CD4-positive, alpha-beta T cell treated with Interleukin-6 at 100 ng/mL for 8 hours (primary cell): Measurements from ENCODE around the gene LMF2.
"Not testable (repeated sequence)": the region's sequence is repeated elsewhere in the genome, so short reads cannot be mapped to it uniquely, and the experiment has no call there.

Experiments
- DNase-seq: peaks from one replicate; pipeline ENCODE4 v3.0.0-alpha.2; 2020; ENCODE audit warnings: mixed read lengths, low spot score

The LMF2 gene

DNA sequence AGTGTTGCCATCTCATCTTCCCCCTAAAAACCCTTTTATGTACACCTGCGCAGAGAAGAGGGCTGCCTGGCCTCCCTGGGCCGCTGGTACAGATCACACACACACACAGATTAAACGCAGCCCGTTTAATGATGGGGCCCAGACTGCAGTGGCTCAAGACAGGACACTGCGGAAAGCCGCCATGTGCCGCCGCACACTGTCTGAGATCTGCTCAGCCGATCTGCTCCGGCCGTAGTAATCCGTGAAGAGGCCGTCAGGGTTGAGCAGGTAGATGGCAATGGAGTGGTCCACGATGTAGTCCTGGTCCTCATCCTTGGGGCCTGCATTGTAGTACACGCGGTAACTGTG, 15.9 kb upstream of the LMF2 start:
- no peak for DNase-seq

DNA sequence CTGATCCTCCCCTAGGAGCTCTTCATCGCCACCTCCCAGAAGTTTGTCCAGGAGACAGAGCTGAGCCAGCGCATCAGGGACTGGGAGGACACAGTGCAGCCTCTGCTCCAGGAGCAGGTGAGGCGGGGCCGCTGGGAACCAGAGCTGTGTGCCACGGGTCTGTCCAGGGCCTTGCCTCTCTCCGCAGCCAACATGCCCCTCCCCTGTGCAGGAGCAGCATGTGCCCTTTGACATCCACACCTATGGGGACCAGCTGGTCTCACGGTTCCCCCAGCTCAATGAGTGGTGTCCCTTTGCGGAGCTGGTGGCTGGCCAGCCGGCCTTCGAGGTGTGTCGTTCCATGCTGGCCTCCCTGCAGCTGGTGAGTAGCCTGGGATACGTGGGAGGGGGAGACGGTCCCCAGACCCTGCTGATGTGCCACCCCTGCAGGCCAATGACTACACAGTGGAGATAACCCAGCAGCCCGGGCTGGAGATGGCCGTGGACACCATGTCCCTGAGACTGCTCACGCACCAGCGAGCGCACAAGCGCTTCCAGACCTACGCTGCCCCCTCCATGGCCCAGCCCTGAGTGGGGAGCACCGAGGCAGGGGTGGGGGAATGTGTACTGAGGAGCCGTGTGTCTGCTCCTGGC, 15.4 kb upstream of the LMF2 start:
- no peak for DNase-seq

DNA sequence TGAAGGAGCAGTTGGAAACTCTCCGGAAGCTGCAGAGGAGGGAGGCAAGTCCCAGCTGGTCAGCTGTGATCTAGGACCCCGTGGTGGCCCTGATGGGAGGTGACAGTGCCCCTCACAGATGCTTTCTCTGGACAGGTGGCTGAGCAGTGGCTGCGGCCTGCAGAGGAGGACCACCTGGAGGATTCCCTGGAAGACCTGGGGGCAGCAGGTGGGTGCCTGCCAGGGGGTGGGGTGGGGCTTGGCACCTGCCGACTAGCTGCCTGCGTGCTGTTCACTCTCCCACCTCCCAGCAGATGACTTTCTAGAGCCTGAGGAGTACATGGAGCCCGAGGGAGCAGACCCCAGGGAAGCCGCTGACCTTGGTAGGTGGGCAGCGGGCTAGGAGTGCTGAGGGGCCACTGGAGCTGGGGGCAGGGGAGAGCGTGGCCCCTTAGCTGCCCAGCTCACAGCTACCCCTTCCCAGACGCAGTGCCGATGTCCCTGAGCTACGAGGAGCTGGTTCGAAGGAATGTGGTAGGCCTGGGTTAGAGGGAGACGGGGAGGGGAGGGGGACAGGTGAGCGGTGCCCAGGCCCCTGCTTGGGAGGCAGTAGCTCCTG, 14.8 kb upstream of the LMF2 start:
- no peak for DNase-seq

DNA sequence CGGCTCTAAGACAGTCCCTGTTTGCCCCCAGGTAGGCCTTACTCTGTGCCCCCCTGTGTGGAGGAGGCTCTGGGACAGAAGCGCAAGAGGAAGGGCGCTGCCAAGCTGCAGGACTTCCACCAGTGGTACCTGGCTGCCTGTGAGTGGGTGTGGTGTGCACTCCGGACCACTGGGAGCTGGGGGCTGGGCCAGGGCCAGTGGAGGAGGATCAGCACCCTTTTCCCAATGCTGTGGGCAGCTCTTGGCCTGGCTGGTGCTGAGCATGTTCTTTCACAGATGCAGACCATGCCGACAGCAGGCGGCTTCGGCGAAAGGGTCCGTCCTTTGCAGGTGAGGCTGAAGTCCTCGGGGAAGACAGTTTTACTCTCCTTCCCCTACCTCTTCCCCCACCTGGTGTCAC, 14.2 kb upstream of the LMF2 start:
- DNase-seq, result no peak

DNA sequence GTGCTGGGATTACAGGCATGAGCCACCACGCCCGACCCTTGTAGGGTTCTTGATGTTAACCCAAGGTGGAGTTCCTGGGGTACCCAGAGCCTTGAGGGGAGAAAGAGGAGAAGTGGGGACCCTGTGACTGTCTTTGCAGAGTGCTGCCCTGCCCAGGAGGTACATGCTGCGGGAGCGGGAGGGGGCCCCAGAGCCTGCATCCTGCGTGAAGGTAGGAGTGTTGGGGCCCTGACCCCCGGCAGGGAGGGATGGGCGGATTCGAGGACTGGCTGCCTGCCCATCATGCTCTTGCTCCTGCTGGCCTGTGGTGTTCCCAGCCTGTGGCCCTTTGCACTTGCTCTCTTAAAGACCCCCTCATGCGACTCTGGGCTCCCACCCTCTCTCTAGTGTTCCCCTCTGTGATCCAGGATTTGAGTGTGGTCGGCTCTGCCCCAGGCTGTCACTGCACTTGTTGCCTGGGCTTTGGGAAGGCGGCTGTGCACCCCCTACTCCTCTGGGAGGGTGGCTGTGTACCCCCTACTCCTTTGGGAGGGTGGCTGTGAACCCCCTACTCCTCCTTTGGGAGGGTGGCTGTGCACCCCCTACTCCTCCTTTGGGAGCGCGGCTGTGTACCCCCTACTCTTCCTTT, 13.4 kb upstream of the LMF2 start:
- no peak for DNase-seq

DNA sequence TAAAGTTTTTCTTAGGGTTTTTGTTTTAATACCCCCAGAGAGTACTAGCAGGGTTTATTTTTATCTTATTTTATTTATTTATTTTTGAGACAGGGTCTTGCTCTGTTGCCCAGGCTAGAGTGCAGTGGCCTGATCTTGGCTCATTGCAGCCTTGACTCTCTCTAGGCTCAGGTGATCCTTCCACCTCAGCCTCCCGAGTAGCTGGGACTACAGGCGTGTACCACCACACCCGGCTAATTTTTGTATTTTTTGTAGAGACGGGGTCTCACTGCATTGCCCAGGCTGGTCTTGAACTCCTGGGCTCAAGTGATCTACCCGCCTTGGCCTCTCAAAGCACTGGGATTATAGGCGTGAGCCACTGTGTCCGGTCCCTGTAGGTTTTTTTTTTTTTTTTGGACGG, 12.7 kb upstream of the LMF2 start:
- not testable (repeated sequence) for DNase-seq

DNA sequence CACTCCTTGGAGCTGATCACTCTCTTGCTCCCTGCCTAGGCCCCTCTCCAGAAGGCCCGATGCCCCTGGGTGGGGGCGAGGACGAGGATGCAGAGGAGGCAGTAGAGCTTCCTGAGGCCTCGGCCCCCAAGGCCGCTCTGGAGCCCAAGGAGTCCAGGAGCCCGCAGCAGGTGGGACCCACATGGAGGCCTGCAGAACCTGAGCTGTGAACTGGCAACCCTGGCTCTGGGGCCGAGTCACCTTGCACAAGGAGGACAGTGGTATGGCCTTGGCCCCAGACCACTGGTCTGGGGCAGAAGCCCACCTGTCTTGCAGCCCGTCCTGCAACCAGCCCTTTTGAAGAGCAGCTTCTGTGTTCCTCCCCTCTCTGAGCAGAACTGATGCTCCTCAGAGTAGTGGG, 11.6 kb upstream of the LMF2 start:
- no peak for DNase-seq

DNA sequence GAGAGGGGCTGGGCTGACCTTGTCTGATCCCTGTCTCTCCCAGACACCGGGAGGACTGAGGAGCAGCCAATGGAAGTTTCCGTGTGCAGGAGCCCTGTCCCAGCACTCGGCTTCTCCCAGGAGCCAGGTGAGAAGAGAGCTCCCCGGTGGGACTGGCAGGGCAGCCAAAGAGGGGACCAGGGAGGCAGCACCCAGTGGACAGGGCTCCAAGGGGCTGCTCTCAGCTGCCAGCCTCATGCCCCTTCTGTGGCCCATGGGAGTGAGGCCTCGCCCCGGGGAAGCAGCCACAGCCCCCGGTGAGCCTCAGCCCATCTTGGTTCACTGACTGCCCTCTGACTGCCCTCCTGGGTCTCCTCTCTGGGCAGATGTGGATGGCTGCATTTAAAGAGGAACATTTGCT, 11.1 kb upstream of the LMF2 start:
- DNase-seq, result no peak

DNA sequence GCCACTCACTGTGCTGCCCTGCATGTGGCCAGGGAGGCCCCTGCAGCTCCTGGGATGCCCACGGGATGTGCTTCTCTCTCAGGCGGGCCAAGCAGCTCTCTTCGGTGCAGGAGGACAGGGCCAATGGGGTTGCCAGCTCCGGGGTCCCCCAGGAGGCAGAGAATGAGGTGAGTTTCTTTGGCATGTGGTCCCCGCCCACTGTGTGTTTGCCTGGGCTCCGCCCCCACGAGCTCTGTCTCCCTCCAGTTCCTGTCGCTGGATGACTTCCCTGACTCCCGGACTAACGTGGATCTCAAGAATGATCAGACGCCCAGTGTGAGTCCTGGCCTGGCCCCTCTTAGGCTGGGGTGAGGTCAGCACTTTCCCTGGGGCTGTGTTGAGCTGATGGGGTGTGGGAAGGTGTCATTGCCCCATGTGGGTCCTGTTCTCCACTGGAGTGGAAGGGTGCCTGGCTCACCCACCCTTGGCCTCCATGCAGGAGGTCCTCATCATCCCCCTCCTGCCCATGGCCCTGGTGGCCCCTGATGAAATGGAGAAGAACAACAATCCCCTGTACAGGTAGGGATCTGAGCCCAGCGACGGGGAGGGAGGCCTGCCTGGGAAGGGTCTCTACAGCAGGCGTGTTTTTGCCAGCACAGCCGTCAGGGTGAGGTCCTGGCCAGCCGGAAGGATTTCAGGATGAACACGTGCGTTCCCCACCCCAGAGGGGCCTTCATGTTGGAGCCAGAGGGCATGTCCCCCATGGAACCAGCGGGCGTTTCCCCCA, 10.2 kb upstream of the LMF2 start:
- no peak for DNase-seq

DNA sequence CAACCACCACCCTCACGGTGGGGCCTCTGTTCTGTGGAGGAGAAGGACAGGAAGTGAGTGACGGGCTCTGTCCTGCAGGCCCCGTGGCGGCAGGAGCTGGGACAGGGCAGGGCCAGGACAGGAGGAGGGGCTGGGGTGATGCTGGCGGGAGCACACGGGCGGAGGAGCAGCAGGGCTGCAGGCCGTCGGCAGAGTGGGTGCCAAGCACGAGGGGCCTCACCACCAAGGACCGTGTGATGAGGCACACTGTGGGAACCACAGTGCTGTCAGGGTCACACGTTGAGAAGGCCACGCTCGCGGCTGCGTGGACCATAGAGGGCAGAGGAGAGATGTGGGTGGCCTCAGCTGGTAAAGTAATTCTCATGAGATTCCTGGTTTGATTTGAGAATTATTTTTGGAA, 9.4 kb upstream of the LMF2 start:
- no peak for DNase-seq

DNA sequence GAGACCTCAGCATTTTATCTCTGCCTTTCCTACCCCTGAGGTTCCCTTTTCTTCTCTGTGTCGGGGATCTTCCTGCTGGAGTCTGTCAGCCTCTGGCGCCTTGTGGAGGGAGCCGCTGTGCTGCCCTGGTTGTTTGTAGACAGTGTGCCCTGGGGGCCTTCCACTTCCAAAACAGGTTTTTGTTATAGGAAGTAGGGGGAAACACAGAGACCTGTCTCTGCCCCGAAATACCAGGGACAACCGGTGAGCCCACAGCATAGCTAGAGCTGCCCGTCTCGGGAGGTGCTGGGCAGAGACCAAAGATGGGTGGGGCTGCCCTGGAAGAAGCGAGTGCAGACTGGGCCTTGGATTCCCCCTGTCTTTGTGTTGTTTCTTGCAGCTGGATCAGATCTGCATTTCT, 8.6 kb upstream of the LMF2 start:
- no peak for DNase-seq

DNA sequence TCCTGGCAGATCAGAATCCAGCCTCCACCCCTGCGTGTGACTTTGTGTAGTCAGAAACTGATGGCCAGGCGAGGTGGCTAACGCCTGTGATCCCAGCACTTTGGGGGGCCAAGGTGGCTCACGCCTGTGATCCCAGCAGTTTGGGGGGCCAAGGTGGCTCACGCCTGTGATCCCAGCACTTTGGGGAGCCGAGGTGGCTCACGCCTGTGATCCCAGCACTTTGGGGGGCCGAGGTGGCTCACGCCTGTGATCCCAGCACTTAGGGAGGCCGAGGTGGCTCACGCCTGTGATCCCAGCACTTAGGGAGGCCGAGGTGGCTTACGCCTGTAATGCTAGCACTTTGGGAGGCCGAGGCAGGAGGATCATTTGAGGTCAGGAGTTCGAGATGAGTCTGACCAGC, 5.7 kb upstream of the LMF2 start:
- DNase-seq, result no peak

DNA sequence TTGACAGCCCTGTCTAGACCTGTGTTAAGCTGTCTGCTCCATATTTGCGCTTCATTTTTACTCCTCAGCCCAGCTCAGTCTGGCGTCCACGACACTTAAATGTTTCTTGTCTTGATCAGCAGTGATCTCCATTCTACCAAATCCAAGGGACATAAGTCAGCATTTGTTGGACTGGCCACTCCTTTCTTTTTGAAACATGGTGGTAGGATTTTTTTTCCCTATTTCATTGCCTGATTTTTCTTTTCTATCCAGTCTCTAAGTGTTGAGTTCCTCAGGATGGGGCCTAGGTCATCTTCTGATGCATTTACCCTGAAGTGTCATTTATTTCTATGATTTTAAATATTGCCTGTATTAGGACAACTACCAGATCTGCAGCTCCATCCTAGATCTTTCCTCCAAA, 1.4 kb upstream of the LMF2 start:
- DNase-seq, result no peak

DNA sequence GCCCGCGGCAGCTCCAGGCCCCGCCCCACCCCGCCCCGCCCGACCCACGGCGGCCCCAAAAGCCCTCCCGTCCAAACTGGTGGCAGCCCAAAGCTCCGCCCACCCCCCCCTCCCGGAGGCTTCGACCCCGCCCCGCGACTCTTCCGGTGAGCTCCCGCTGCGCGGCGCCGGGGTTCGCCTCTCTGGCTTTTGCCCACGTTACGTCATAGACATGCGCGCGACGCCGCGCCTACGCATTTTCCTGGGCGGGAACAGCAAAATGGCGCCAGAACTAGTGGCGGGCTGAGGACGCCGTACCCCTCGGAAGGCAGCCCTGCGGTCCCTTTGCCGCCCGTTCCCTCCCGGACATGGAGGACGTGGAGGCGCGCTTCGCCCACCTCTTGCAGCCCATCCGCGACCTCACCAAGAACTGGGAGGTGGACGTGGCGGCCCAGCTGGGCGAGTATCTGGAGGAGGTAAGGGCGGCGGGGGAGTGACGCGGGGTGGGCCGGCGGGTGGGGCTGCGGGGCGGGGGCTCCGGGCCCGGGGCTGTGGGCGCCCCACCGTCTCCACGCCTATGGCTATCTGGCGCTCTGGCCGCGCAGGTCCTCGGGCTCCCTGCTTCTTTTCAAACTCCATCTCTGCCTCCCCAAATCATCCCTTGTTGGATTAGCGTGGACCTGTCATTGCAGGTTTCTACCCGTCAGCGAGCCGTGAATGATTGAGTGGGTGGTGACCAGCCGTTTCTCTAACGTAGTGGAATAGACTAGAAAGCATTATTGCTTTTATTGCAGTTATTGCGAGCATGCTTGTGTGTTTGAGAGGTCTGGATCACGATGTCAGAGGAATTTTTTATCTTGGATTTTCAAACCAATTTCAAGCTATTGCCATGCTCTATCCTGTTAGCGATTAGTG, 736 bp upstream of the LMF2 start, which contains the start of gene NCAPH2:
Gene NCAPH2, plus strand, starts transcription at position 234 of the 894 bp plus-strand sequence. Its CDS starts 114 bp downstream, at position 348.
- peak; percentile 98 for DNase-seq

DNA sequence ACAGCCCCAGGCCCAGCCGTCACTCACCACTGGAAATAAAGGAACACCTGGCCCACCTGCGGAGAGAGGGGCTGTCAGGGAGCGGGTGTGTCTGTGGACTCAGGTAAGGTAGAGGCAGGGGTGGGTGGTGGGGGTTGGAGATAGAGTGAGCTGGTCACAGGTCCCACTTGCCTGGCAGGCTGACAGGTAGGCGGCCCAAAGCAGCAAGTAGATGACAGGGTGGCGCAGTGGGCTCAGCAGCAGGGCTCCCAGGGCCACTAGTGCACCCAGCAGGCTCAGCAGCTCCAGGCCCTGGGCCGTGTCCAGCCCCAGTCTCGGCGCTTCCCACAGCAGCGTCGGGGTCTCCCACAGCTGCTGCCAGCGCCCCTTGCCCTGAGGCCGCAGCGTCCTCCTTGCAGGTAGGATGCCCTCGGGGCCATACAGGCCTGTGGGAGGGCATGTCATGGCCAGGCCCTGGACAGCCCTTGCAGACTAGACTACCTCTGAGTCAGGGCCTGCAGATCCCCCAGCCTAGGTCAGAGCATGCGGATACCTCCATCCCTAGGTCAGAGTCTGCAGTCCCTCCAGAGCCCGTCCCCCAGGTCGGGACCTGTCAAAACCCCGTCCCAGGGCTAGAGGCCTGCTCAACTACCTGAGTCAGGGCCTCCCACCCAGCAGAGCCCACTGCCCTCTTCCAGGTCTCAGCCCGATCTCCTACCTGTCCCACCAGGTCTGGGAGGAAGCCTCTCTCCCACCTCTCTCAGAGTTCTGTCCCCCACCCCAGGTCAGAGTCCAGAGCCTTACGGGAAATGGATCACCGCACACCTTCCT, 686 bp downstream of the LMF2 start:
- no peak for DNase-seq

DNA sequence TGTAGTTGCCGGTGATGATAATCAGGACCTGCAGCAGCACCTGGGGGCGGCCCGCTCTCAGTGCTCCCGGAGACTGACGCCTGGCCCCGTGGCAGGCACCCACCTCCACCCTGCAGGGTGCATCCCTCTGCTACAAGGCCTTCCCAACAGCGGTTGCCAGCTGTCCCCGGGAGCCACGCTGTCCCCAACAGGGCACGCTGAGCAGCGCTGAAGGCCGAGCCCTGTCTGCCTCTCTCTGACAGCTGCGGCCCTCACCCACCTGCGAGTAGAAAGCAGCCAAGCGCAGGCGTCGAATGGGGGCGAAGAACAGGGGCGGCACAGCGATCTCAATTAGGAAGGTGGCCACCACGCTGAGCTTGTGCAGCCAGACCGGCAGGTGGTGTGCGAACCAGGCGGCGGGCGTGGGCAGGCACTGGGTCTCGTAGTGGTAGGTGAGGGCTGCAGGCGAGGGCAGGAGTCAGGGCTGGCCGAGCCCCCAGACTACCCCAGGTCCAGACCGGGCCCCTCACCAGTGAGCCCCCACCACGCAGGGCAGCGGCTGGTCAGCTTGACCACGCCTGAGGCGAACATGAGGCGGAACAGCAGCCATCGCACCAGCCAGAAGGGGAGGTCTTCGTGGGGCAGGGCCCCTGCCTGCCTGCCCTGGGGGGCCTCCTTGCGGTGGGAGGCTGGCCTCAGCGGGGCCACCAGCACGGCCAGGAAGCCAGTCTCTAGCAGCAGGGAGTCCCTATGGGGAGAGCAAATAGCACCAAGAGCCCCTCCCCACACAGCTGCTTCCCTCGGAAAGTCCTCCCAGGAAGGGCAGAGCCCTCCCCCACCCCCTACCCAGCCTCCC, 1.5 kb downstream of the LMF2 start:
- DNase-seq, result no peak

DNA sequence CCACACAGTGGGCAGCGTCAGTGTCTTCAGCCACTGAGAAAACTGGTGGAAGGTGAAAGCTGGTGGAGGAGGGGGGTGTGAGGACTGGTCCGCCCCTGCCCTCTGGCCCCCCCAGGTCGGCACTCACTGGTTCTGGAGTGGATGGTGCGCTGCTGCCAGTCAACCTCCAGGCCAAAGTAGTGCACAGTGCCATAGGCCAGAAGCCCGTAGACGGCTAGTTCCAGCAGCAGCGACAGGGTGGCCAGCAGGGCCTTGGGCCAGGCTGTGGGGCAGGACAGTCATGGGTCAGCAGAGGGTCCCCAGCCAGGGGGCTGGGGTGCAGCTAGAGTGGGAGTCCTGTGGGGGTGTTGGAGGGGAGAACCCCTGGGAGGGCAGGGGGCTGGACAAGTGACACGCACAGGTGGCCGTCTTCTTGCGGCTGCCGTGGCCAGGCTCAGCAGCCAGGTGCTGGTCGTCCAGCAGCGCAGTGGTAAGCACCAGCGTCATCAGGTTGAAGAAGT, 2.2 kb downstream of the LMF2 start:
- DNase-seq, result no peak

DNA sequence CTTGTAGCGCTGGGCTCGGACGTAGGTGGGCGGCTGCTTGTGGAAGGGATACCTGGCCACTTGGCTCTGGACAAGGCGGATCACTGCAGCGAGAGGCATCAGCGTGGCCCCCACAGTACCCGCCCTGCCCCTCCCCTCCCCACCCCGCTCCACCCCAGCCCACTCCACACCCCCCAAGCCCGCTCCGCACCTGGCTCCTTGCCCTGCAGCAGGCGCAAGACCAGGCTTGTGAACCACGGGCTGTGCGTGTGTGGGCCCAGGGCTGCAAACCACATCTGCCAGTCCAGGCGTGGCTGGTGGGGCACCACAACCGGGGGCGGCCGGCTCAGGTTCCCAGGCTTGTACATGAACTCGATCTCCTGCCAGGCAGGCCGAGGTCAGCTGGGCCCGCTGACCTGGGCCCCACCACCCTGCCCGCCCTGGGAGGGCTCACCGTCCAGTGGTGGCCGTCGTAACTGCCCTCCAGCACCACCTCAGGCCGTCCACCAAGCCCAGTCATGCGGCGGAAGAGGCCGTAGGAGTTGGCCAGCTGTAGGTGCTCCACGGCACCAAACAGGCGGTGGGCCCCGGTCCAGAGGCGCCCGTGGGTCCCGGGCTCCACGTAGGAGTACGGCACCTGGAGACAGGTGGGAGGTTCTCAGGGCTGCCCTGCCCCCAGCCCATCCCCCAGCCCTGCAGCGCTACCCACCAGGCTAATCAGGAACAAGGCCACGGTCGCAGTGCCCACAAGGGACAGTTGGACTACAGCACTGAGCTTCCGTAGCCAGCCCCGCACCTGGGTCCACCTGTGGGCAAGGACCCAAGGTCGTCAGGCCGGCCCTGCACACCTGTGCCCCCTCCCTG, 2.9 kb downstream of the LMF2 start:
- DNase-seq, result no peak

DNA sequence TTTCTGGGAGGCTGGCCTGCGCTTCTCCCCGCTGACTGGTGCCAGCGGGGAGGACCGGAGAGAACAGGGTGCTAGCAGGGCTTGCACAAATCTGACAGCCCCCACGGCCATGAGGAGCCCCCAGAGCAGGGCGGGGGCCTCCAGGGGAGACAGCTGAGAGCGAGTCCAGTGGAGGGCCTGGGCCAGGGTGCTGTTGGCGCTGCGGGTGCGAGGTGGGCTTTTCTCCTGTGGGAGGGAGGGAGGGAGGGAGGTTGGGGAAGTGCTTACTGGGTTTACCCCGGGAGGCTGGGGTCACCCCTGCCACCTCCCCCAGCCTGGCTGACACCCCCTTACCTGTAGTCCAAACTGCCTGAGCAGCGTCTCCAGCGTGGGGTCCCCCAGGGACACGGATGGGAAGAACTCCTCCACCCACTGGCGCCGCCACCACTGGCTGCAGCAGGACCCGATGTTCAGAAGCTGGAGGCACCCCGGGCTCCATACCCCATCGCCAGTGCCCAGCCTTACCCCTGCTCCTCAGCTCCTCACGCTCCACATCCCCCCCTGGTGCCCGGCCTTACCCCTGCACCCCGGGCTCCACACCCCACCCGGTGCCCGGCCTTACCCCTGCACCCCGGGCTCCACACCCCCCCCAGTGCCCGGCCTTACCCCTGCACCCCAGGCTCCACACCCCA, 3.9 kb downstream of the LMF2 start:
- no peak for DNase-seq
